ENCODE measurements around the gene HMCN2.

HMCN2 gene

DNA sequence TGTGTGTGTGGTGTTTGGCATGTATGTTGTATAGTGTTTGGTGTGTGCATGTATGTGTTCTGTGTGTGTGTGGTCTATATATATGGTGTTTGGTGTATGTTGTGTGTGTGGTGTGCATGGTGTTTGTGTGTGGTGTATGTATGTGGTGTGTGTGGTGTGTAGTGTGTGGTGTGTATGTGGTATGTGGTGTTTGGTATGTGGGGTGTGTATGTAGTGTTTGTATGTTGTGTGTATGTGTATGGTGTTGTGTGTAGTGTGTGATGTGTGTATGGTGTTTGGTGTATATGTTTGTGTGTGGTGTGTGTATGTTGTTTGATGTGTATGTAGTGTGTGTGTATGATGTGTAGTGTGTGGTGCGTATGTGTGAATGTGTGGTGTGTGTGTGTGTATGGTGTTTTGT is 78.8 kb downstream of the HMCN2 start:
- H3K4me2 ChIP-seq (ENCODE audit: low read depth, low read length): no peak overlapping the region
- TF ChIP-seq EZH2phosphoT487 (IDR thresholded peaks at IDR 0.05; ENCODE audit: low read length) (no peak), EZH2 (optimal IDR thresholded peaks at IDR 0.05; ENCODE audit: low read depth, low read length) (no peak)
- TF ChIP-seq, protein P1, sequence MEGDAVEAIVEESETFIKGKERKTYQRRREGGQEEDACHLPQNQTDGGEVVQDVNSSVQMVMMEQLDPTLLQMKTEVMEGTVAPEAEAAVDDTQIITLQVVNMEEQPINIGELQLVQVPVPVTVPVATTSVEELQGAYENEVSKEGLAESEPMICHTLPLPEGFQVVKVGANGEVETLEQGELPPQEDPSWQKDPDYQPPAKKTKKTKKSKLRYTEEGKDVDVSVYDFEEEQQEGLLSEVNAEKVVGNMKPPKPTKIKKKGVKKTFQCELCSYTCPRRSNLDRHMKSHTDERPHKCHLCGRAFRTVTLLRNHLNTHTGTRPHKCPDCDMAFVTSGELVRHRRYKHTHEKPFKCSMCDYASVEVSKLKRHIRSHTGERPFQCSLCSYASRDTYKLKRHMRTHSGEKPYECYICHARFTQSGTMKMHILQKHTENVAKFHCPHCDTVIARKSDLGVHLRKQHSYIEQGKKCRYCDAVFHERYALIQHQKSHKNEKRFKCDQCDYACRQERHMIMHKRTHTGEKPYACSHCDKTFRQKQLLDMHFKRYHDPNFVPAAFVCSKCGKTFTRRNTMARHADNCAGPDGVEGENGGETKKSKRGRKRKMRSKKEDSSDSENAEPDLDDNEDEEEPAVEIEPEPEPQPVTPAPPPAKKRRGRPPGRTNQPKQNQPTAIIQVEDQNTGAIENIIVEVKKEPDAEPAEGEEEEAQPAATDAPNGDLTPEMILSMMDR (IDR thresholded peaks at IDR 0.05; ENCODE audit: low read length): no peak
- H3K4me3 ChIP-seq (ENCODE audit: low read length): no peak overlapping the region
- DNase-seq: no peak
- no peaks in the 10 kb centered on the region for H3K9me3 ChIP-seq (replicated peaks; ENCODE audit: insufficient read depth, low read length)
- no peaks in the 10 kb centered on the region for H3F3A ChIP-seq (ENCODE audit: insufficient read depth, low read length)
- H4K20me1 ChIP-seq (ENCODE audit: insufficient read depth, low read length): no peaks in the 10 kb centered on the region
- no peaks in the 10 kb centered on the region for H3K9me2 ChIP-seq (replicated peaks; ENCODE audit: insufficient read depth, low read length)
- H3K4me1 ChIP-seq (ENCODE audit: low read length): no peaks in the 10 kb centered on the region
- H3K79me2 ChIP-seq (ENCODE audit: low read length): no peaks in the 10 kb centered on the region
- no peaks in the 10 kb centered on the region for H3K36me3 ChIP-seq (replicated peaks; ENCODE audit: insufficient read depth, low read length)
- H3K9ac ChIP-seq (ENCODE audit: low read length): no peak overlapping the region
- no peak overlapping the region for H3K27ac ChIP-seq (ENCODE audit: low read length)
- H2AFZ ChIP-seq (ENCODE audit: low read length): no peak overlapping the region
- H3K27me3 ChIP-seq (replicated peaks; ENCODE audit: insufficient read depth, low read length): peaks cover 63% of the 10 kb centered on the region

DNA sequence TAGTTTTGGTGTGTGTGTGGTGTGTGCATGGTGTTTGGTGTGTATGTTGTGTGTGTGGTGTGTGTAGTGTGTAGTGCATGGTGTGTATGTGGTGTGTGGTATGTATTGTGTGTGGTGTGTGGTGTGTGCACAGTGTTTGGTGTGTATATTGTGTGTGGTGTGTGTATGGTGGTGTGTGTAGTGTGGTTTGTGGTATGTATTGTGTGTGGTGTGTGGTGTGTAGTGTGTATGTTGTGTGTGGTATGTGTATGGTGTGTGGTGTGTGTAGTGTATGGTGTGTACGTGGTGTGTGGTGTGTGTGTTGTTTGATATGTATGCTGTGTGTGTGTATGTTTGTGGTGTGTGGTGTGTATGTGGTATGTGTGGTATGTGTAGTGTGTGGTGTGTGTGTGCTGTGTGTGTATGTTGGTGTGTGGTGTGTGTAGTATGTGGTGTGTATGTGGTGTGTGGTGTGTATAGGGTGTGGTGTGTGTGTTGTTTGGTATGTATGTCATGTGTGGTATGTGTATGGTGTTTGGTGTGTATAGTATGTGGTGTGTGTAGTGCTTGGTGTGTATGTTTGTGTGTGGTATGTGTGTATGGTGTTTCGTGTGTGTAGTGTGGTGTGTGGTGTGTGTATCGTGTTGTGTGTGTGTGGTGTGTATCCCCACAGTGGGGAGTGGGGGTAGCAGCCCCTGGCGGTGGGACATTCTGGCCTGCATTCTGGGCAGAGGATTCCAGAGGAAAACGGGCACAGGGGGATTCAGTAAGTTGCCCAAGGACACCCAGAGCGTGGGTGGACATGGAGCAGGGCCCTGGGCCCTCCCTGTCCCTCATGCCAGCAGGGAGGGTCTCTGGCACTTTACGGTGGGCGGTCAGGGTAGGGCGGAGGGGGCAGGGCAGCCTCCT is 79.7 kb downstream of the HMCN2 start:
- H4K20me1 ChIP-seq (ENCODE audit: insufficient read depth, low read length): no peaks in the 10 kb centered on the region
- no peaks in the 10 kb centered on the region for H3K4me1 ChIP-seq (ENCODE audit: low read length)
- no peak overlapping the region for H3K4me3 ChIP-seq (ENCODE audit: low read length)
- no peak for DNase-seq
- H3K9me3 ChIP-seq (replicated peaks; ENCODE audit: insufficient read depth, low read length): no peaks in the 10 kb centered on the region
- H3K79me2 ChIP-seq (ENCODE audit: low read length): no peaks in the 10 kb centered on the region
- no peaks in the 10 kb centered on the region for H3K36me3 ChIP-seq (replicated peaks; ENCODE audit: insufficient read depth, low read length)
- H3F3A ChIP-seq (ENCODE audit: insufficient read depth, low read length): no peaks in the 10 kb centered on the region
- H3K27me3 ChIP-seq (replicated peaks; ENCODE audit: insufficient read depth, low read length): peaks cover 54% of the 10 kb centered on the region
- H3K4me2 ChIP-seq (ENCODE audit: low read depth, low read length): no peak overlapping the region
- no peak overlapping the region for H2AFZ ChIP-seq (ENCODE audit: low read length)
- no peak overlapping the region for H3K27ac ChIP-seq (ENCODE audit: low read length)
- no peak overlapping the region for H3K9ac ChIP-seq (ENCODE audit: low read length)
- H3K9me2 ChIP-seq (replicated peaks; ENCODE audit: insufficient read depth, low read length): no peaks in the 10 kb centered on the region
- TF ChIP-seq EZH2 (optimal IDR thresholded peaks at IDR 0.05; ENCODE audit: low read depth, low read length) (no peak), EZH2phosphoT487 (IDR thresholded peaks at IDR 0.05; ENCODE audit: low read length) (no peak)
- TF ChIP-seq, protein P1 (IDR thresholded peaks at IDR 0.05; ENCODE audit: low read length): no peak

DNA sequence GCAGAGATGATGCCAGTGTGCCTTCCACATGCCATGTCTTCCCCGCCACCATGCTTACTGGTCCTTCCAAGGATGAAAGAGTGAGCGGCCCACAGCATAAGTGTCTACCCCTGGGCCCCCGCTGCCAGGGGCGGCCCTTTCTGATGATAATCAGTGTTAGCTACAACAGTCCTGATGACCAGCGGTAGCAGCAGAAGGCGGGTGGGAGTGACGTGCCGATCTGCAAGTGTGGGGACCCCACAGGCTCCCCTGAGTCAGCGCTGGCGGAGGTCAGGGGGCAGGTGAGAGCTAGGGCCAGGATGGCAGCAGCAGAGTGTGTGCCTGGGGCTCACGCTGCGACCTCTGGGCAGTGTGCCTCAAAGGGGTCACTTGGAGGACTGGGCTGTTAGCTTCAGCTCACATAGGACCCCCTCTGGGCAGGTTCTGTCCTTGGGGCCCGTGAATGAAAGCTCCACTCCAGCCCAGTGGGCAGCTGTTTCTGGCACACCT is 80.4 kb downstream of the HMCN2 start:
- H3K9me3 ChIP-seq (replicated peaks; ENCODE audit: insufficient read depth, low read length): no peaks in the 10 kb centered on the region
- no peaks in the 10 kb centered on the region for H3F3A ChIP-seq (ENCODE audit: insufficient read depth, low read length)
- H3K4me2 ChIP-seq (ENCODE audit: low read depth, low read length): no peak overlapping the region
- DNase-seq: no peak
- H3K27me3 ChIP-seq (replicated peaks; ENCODE audit: insufficient read depth, low read length): peaks cover 52% of the 10 kb centered on the region
- H3K79me2 ChIP-seq (ENCODE audit: low read length): no peaks in the 10 kb centered on the region
- no peak overlapping the region for H2AFZ ChIP-seq (ENCODE audit: low read length)
- no peaks in the 10 kb centered on the region for H3K4me1 ChIP-seq (ENCODE audit: low read length)
- no peak overlapping the region for H3K9ac ChIP-seq (ENCODE audit: low read length)
- no peaks in the 10 kb centered on the region for H4K20me1 ChIP-seq (ENCODE audit: insufficient read depth, low read length)
- no peaks in the 10 kb centered on the region for H3K9me2 ChIP-seq (replicated peaks; ENCODE audit: insufficient read depth, low read length)
- H3K36me3 ChIP-seq (replicated peaks; ENCODE audit: insufficient read depth, low read length): no peaks in the 10 kb centered on the region
- H3K27ac ChIP-seq (ENCODE audit: low read length): no peak overlapping the region
- no peak overlapping the region for H3K4me3 ChIP-seq (ENCODE audit: low read length)
- TF ChIP-seq, protein P1 (IDR thresholded peaks at IDR 0.05; ENCODE audit: low read length): no peak
- TF ChIP-seq EZH2phosphoT487 (IDR thresholded peaks at IDR 0.05; ENCODE audit: low read length) (no peak), EZH2 (optimal IDR thresholded peaks at IDR 0.05; ENCODE audit: low read depth, low read length) (no peak)
